ENCODE results near the gene DARS1.
A peak's percentile ranks its signal among the peaks of the same experiment; 100 is the strongest.
"Not testable (repeated sequence)": the region's sequence is repeated elsewhere in the genome, so short reads cannot be mapped to it uniquely, and the experiment has no call there.

DARS1 gene

GRCh38 chr2:135904341-135904989 lies 81.0 kb downstream of the DARS1 start:
- H3K36me3 ChIP-seq (ENCODE audit: control insufficient read depth in 5 of 5, insufficient read depth in 5 of 5, low read length in 5 of 5), result peaks cover 13 to 37% (median 13%) of the 10 kb centered on the region in 5 donors
- H3K27ac ChIP-seq (ENCODE audit: low read depth, low read length), result no peak overlapping the region
- no peak overlapping the region for H3K9ac ChIP-seq (ENCODE audit: low read length in 5 of 5)

GRCh38 chr2:135903650-135904049 lies 81.8 kb downstream of the DARS1 start:
- H3K36me3 ChIP-seq (ENCODE audit: control insufficient read depth in 5 of 5, insufficient read depth in 5 of 5, low read length in 5 of 5), result peaks cover 8 to 33% (median 14%) of the 10 kb centered on the region in 5 donors
- H3K9ac ChIP-seq (ENCODE audit: low read length in 5 of 5), result no peak overlapping the region
- no peaks in the 10 kb centered on the region for H3K9me3 ChIP-seq (ENCODE audit: control insufficient read depth in 5 of 5, low read length in 5 of 5)
- H3K4me1 ChIP-seq (ENCODE audit: control insufficient read depth in 5 of 5, insufficient read depth in 5 of 5, low read length in 5 of 5), result peaks cover 0 to 9% (median 6%) of the 10 kb centered on the region in 5 donors
- H3K4me3 ChIP-seq (ENCODE audit: low read depth in 1 of 5, low read length in 5 of 5), result no peak overlapping the region
- H3K27ac ChIP-seq (ENCODE audit: low read depth, low read length), result peak overlapping the region; percentile 26
- H3K27me3 ChIP-seq (ENCODE audit: control insufficient read depth in 5 of 5, insufficient read depth in 4 of 5, low read length in 5 of 5), result no peaks in the 10 kb centered on the region

More at GRCh38 chr2:135904341-135904989, 81.0 kb downstream of the DARS1 start:
- peaks cover 0 to 9% (median 6%) of the 10 kb centered on the region in 5 donors for H3K4me1 ChIP-seq (ENCODE audit: control insufficient read depth in 5 of 5, insufficient read depth in 5 of 5, low read length in 5 of 5)
- no peaks in the 10 kb centered on the region for H3K27me3 ChIP-seq (ENCODE audit: control insufficient read depth in 5 of 5, insufficient read depth in 4 of 5, low read length in 5 of 5)
- H3K4me3 ChIP-seq (ENCODE audit: low read depth in 1 of 5, low read length in 5 of 5), result no peak overlapping the region
- no peaks in the 10 kb centered on the region for H3K9me3 ChIP-seq (ENCODE audit: control insufficient read depth in 5 of 5, low read length in 5 of 5)

GRCh38 chr2:135899567-135899966 lies 85.9 kb downstream of the DARS1 start:
- H3K36me3 ChIP-seq (ENCODE audit: control insufficient read depth in 5 of 5, insufficient read depth in 5 of 5, low read length in 5 of 5), result peaks cover 5 to 8% (median 6%) of the 10 kb centered on the region in 5 donors
- H3K27ac ChIP-seq (ENCODE audit: low read depth, low read length), result no peak overlapping the region
- peaks cover 0 to 7% (median 6%) of the 10 kb centered on the region in 5 donors for H3K4me1 ChIP-seq (ENCODE audit: control insufficient read depth in 5 of 5, insufficient read depth in 5 of 5, low read length in 5 of 5)
- no peak overlapping the region for H3K9ac ChIP-seq (ENCODE audit: low read length in 5 of 5)
- H3K9me3 ChIP-seq (ENCODE audit: control insufficient read depth in 5 of 5, low read length in 5 of 5), result no peaks in the 10 kb centered on the region
- H3K27me3 ChIP-seq (ENCODE audit: control insufficient read depth in 5 of 5, insufficient read depth in 4 of 5, low read length in 5 of 5), result no peaks in the 10 kb centered on the region
- H3K4me3 ChIP-seq (ENCODE audit: low read depth in 1 of 5, low read length in 5 of 5), result no peak overlapping the region

GRCh38 chr2:135898234-135898786 lies 87.1 kb downstream of the DARS1 start:
- H3K9me3 ChIP-seq (ENCODE audit: control insufficient read depth in 5 of 5, low read length in 5 of 5), result no peaks in the 10 kb centered on the region
- H3K4me3 ChIP-seq (ENCODE audit: low read depth in 1 of 5, low read length in 5 of 5), result no peak overlapping the region
- no peak overlapping the region for H3K9ac ChIP-seq (ENCODE audit: low read length in 5 of 5)
- H3K36me3 ChIP-seq (ENCODE audit: control insufficient read depth in 5 of 5, insufficient read depth in 5 of 5, low read length in 5 of 5), result peaks cover 5 to 8% (median 5%) of the 10 kb centered on the region in 5 donors
- H3K27ac ChIP-seq (ENCODE audit: low read depth, low read length), result no peak overlapping the region
- no peaks in the 10 kb centered on the region for H3K4me1 ChIP-seq (ENCODE audit: control insufficient read depth in 5 of 5, insufficient read depth in 5 of 5, low read length in 5 of 5)
- H3K27me3 ChIP-seq (ENCODE audit: control insufficient read depth in 5 of 5, insufficient read depth in 4 of 5, low read length in 5 of 5), result no peaks in the 10 kb centered on the region

GRCh38 chr2:135894930-135895329 lies 90.5 kb downstream of the DARS1 start:
- Histone ChIP-seq H3K9me3 (ENCODE audit: control insufficient read depth in 5 of 5, low read length in 5 of 5) (no peaks in the 10 kb centered on the region), H3K27ac (ENCODE audit: low read depth, low read length) (no peak overlapping the region), H3K9ac (ENCODE audit: low read length in 5 of 5) (no peak overlapping the region), H3K4me1 (ENCODE audit: control insufficient read depth in 5 of 5, insufficient read depth in 5 of 5, low read length in 5 of 5) (no peaks in the 10 kb centered on the region), H3K4me3 (ENCODE audit: low read depth in 1 of 5, low read length in 5 of 5) (no peak overlapping the region), H3K36me3 (ENCODE audit: control insufficient read depth in 5 of 5, insufficient read depth in 5 of 5, low read length in 5 of 5) (peaks cover 0 to 6% (median 5%) of the 10 kb centered on the region in 5 donors), H3K27me3 (ENCODE audit: control insufficient read depth in 5 of 5, insufficient read depth in 4 of 5, low read length in 5 of 5) (no peaks in the 10 kb centered on the region)

- H3K36me3 ChIP-seq (ENCODE audit: control insufficient read depth in 5 of 5, insufficient read depth in 5 of 5, low read length in 5 of 5), result peaks cover 0 to 5% (median 1%) of the 10 kb centered on the region in 5 donors
- no peak overlapping the region for H3K27ac ChIP-seq (ENCODE audit: low read depth, low read length)
- H3K27me3 ChIP-seq (ENCODE audit: control insufficient read depth in 5 of 5, insufficient read depth in 4 of 5, low read length in 5 of 5), result no peaks in the 10 kb centered on the region
- H3K4me1 ChIP-seq (ENCODE audit: control insufficient read depth in 5 of 5, insufficient read depth in 5 of 5, low read length in 5 of 5), result no peaks in the 10 kb centered on the region
- H3K4me3 ChIP-seq (ENCODE audit: low read depth in 1 of 5, low read length in 5 of 5), result no peak overlapping the region
- H3K9me3 ChIP-seq (ENCODE audit: control insufficient read depth in 5 of 5, low read length in 5 of 5), result no peaks in the 10 kb centered on the region
- no peak overlapping the region for H3K9ac ChIP-seq (ENCODE audit: low read length in 5 of 5)
Measured at GRCh38 chr2:135893374-135893794, 92.0 kb downstream of the DARS1 start.

GRCh38 chr2:135890835-135891234 lies 94.6 kb downstream of the DARS1 start:
- no peak overlapping the region for H3K9ac ChIP-seq (ENCODE audit: low read length in 5 of 5)
- no peaks in the 10 kb centered on the region for H3K4me1 ChIP-seq (ENCODE audit: control insufficient read depth in 5 of 5, insufficient read depth in 5 of 5, low read length in 5 of 5)
- no peak overlapping the region for H3K27ac ChIP-seq (ENCODE audit: low read depth, low read length)
- peaks cover 0 to 3% (median 0%) of the 10 kb centered on the region in 5 donors for H3K27me3 ChIP-seq (ENCODE audit: control insufficient read depth in 5 of 5, insufficient read depth in 4 of 5, low read length in 5 of 5)
- no peaks in the 10 kb centered on the region for H3K9me3 ChIP-seq (ENCODE audit: control insufficient read depth in 5 of 5, low read length in 5 of 5)
- no peak overlapping the region for H3K4me3 ChIP-seq (ENCODE audit: low read depth in 1 of 5, low read length in 5 of 5)
- no peaks in the 10 kb centered on the region for H3K36me3 ChIP-seq (ENCODE audit: control insufficient read depth in 5 of 5, insufficient read depth in 5 of 5, low read length in 5 of 5)

GRCh38 chr2:135890149-135890548 lies 95.3 kb downstream of the DARS1 start:
- Histone ChIP-seq H3K27me3 (ENCODE audit: control insufficient read depth in 5 of 5, insufficient read depth in 4 of 5, low read length in 5 of 5) (peaks cover 0 to 6% (median 0%) of the 10 kb centered on the region in 5 donors), H3K9me3 (ENCODE audit: control insufficient read depth in 5 of 5, low read length in 5 of 5) (no peaks in the 10 kb centered on the region), H3K27ac (ENCODE audit: low read depth, low read length) (no peak overlapping the region), H3K4me1 (ENCODE audit: control insufficient read depth in 5 of 5, insufficient read depth in 5 of 5, low read length in 5 of 5) (no peaks in the 10 kb centered on the region), H3K9ac (ENCODE audit: low read length in 5 of 5) (no peak overlapping the region), H3K4me3 (ENCODE audit: low read depth in 1 of 5, low read length in 5 of 5) (no peak overlapping the region), H3K36me3 (ENCODE audit: control insufficient read depth in 5 of 5, insufficient read depth in 5 of 5, low read length in 5 of 5) (no peaks in the 10 kb centered on the region)

GRCh38 chr2:135888587-135888986 lies 96.8 kb downstream of the DARS1 start:
- H3K9me3 ChIP-seq (ENCODE audit: control insufficient read depth in 5 of 5, low read length in 5 of 5); H3K4me3 ChIP-seq (ENCODE audit: low read depth in 1 of 5, low read length in 5 of 5); H3K27me3 ChIP-seq (ENCODE audit: control insufficient read depth in 5 of 5, insufficient read depth in 4 of 5, low read length in 5 of 5); H3K27ac ChIP-seq (ENCODE audit: low read depth, low read length); H3K4me1 ChIP-seq (ENCODE audit: control insufficient read depth in 5 of 5, insufficient read depth in 5 of 5, low read length in 5 of 5); H3K36me3 ChIP-seq (ENCODE audit: control insufficient read depth in 5 of 5, insufficient read depth in 5 of 5, low read length in 5 of 5); H3K9ac ChIP-seq (ENCODE audit: low read length in 5 of 5): not testable (repeated sequence)

GRCh38 chr2:135885709-135886108 lies 99.7 kb downstream of the DARS1 start:
- no peak overlapping the region for H3K9ac ChIP-seq (ENCODE audit: low read length in 5 of 5)

More at GRCh38 chr2:135885709-135886108, 99.7 kb downstream of the DARS1 start:
- H3K4me3 ChIP-seq (ENCODE audit: low read depth in 1 of 5, low read length in 5 of 5), result no peak overlapping the region
- no peak overlapping the region for H3K27ac ChIP-seq (ENCODE audit: low read depth, low read length)
- H3K9me3 ChIP-seq (ENCODE audit: control insufficient read depth in 5 of 5, low read length in 5 of 5), result no peaks in the 10 kb centered on the region
- H3K36me3 ChIP-seq (ENCODE audit: control insufficient read depth in 5 of 5, insufficient read depth in 5 of 5, low read length in 5 of 5), result no peaks in the 10 kb centered on the region
- H3K4me1 ChIP-seq (ENCODE audit: control insufficient read depth in 5 of 5, insufficient read depth in 5 of 5, low read length in 5 of 5), result no peaks in the 10 kb centered on the region
- peaks cover 0 to 6% (median 0%) of the 10 kb centered on the region in 5 donors for H3K27me3 ChIP-seq (ENCODE audit: control insufficient read depth in 5 of 5, insufficient read depth in 4 of 5, low read length in 5 of 5)

All from subcutaneous abdominal adipose tissue (tissue), 5 donors.